ENCODE results near the gene SMU1.

Gene SMU1

DNA sequence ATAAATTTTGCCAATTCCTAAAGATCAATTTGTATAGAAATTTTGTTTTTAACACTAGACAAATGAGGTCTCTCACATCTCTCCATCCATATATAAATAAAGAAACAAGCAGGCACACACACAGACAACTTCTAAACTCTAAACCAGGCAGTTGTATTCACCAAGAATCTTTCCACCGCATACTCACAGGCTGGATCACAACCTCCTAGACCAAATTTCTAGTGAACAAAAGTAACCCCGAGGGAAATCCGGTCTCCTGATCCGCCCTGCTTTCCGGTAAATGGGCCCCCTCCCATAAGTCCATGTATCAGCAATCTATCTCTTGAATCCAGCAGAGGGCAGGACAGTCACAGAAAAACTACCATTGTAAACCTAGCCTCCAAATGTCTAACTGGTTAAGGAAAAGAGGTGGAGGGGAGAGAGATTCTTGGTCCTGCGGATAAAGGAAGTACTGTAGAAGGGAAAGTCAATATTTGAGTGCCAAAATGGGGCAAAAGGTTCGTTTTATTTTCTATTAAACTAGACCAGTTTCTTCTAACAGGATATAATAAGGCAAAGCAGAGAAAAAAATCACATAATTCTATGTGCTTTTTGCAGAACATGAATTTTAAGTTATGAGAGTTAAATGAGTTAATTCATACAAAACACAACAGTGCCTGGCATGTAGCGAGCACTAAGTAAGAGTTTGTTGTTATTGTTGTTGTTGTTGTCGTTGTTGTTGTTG is 4.8 kb upstream of the SMU1 start:
- TF ChIP-seq, protein P1, sequence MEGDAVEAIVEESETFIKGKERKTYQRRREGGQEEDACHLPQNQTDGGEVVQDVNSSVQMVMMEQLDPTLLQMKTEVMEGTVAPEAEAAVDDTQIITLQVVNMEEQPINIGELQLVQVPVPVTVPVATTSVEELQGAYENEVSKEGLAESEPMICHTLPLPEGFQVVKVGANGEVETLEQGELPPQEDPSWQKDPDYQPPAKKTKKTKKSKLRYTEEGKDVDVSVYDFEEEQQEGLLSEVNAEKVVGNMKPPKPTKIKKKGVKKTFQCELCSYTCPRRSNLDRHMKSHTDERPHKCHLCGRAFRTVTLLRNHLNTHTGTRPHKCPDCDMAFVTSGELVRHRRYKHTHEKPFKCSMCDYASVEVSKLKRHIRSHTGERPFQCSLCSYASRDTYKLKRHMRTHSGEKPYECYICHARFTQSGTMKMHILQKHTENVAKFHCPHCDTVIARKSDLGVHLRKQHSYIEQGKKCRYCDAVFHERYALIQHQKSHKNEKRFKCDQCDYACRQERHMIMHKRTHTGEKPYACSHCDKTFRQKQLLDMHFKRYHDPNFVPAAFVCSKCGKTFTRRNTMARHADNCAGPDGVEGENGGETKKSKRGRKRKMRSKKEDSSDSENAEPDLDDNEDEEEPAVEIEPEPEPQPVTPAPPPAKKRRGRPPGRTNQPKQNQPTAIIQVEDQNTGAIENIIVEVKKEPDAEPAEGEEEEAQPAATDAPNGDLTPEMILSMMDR (IDR thresholded peaks at IDR 0.05) = peak; percentile 64
- no peaks in the 10 kb centered on the region for H3K27me3 ChIP-seq (ENCODE audit: control insufficient read depth, insufficient read depth, low read length)
- H3K36me3 ChIP-seq (ENCODE audit: control insufficient read depth, insufficient read depth, low read length) = no peaks in the 10 kb centered on the region
- H3K4me2 ChIP-seq (ENCODE audit: low read length) = peak overlapping the region; percentile 40
- H3K9ac ChIP-seq = no peak overlapping the region
- H3K9me3 ChIP-seq (ENCODE audit: control insufficient read depth, low read length) = no peaks in the 10 kb centered on the region
- H3K4me3 ChIP-seq (ENCODE audit: low read depth, low read length) = peak overlapping the region; percentile 8
- no peaks in the 10 kb centered on the region for H3K4me1 ChIP-seq
- peak overlapping the region; percentile 25 for H2AFZ ChIP-seq
- no peak overlapping the region for H3K27ac ChIP-seq
- H3K79me2 ChIP-seq = no peaks in the 10 kb centered on the region

DNA sequence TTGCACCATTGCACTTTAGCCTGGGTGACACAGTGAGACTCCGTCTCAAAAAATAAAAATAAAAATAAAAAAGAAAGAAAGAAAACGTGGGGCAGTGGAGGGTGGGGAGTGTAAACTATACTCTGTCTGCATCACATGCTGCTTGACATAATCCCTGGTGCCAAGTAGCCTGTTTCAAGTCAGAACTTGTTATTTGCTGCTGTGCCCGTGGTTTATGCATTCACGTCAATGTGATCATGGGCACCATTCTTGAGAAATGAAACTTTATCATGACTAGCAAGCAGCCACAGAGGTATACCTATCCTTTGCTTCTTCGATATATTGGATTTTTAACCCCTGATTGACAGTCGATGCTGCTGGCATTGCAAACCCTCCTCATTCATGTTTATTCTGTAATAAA is 4.1 kb upstream of the SMU1 start:
- no peaks in the 10 kb centered on the region for H3K79me2 ChIP-seq
- H2AFZ ChIP-seq = no peak overlapping the region
- no peaks in the 10 kb centered on the region for H3K4me1 ChIP-seq
- no peak overlapping the region for H3K4me3 ChIP-seq (ENCODE audit: low read depth, low read length)
- TF ChIP-seq, protein P1 (IDR thresholded peaks at IDR 0.05) = no peak
- no peaks in the 10 kb centered on the region for H3K27me3 ChIP-seq (ENCODE audit: control insufficient read depth, insufficient read depth, low read length)
- no peak overlapping the region for H3K4me2 ChIP-seq (ENCODE audit: low read length)
- no peak overlapping the region for H3K27ac ChIP-seq
- H3K9ac ChIP-seq = no peak overlapping the region
- no peaks in the 10 kb centered on the region for H3K9me3 ChIP-seq (ENCODE audit: control insufficient read depth, low read length)
- H3K36me3 ChIP-seq (ENCODE audit: control insufficient read depth, insufficient read depth, low read length) = no peaks in the 10 kb centered on the region

DNA sequence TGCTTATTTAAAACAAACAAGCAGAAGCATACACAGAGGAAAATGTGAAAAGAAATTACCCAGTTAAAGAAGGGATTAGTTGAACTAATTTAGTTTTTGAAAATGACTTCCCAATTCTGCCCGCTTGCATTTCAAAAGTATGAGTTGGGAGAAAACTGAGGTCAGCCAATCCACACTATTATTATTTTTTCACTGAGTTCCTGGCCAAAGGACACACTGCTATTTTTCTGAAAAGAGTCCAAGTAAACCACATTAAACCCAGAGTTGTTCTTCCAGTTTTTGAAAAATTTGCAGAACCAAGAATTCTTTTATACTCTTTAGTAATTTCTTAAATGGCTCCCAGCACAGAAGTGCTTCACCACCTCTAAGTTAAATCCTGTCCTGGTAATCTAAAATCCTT is 7.5 kb downstream of the SMU1 start:
- Histone ChIP-seq H3K4me1 (no peaks in the 10 kb centered on the region), H3K9me3 (ENCODE audit: control insufficient read depth, low read length) (no peaks in the 10 kb centered on the region), H2AFZ (no peak overlapping the region), H3K79me2 (no peaks in the 10 kb centered on the region), H3K27ac (no peak overlapping the region), H3K36me3 (ENCODE audit: control insufficient read depth, insufficient read depth, low read length) (no peaks in the 10 kb centered on the region), H3K4me3 (ENCODE audit: low read depth, low read length) (no peak overlapping the region), H3K27me3 (ENCODE audit: control insufficient read depth, insufficient read depth, low read length) (no peaks in the 10 kb centered on the region), H3K9ac (no peak overlapping the region), H3K4me2 (ENCODE audit: low read length) (no peak overlapping the region)
- TF ChIP-seq, protein P1 (IDR thresholded peaks at IDR 0.05) = no peak

GRCh38 chr9:33065157-33066076 is 11.1 kb downstream of the SMU1 start:
- Histone ChIP-seq H3K36me3 (ENCODE audit: control insufficient read depth, insufficient read depth, low read length) (no peaks in the 10 kb centered on the region), H3K9ac (no peak overlapping the region), H3K4me1 (no peaks in the 10 kb centered on the region), H3K4me2 (ENCODE audit: low read length) (no peak overlapping the region), H3K27me3 (ENCODE audit: control insufficient read depth, insufficient read depth, low read length) (no peaks in the 10 kb centered on the region), H3K27ac (no peak overlapping the region), H3K4me3 (ENCODE audit: low read depth, low read length) (no peak overlapping the region), H2AFZ (no peak overlapping the region), H3K9me3 (ENCODE audit: control insufficient read depth, low read length) (no peaks in the 10 kb centered on the region), H3K79me2 (no peaks in the 10 kb centered on the region)
- TF ChIP-seq, protein P1 (IDR thresholded peaks at IDR 0.05) = no peak

Measured in parathyroid adenoma (tissue), 2 donors.